HG02973 (cell line): Measurements from ENCODE around the gene RFX3.

Source experiments
- ATAC-seq: cut with Tn5 transposase; IDR thresholded peaks from one replicate; pipeline ENCODE4 v1.9.1; 2021; ENCODE audit warnings: moderate library complexity; ENCODE audit not compliant: unreplicated experiment

The RFX3 gene

DNA sequence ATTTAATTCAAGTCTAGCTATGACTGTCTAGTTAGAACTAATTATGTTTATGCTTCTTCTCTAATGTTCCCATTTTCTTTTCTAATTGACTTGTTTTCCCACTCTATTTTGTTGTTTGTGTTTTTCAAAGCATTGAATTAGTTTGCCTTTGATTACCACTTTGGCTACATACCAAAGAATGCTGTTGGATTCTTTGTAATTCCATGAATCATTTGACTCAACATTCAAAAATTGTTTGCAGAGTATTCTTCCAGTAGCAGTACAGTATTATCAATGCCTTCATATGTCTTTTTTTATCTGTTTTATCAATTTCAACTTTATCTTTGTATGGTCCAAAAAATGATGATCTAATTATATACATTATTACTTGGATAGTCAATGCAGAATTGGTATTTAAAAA lies 288.7 kb downstream of the RFX3 start:
- ATAC-seq = no peak

DNA sequence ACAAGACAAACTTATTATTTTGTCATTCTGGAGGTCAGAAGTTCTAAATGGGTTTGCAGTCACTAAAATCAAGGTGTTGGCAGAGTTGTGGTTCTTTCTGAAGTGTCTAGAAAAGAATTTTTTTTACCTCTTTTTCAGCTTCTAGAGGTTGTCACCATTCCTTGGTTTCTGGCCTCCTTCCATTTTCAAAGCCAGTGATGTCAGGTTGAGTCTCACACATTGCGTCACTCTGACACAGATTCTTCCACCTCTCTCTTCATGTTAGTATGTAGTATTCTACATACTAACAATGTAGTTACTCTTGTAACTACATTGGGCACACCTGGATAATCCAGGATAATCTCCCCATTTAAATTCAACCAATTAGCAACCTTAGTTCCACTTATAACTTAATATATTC lies 290.3 kb downstream of the RFX3 start:
- ATAC-seq = no peak

DNA sequence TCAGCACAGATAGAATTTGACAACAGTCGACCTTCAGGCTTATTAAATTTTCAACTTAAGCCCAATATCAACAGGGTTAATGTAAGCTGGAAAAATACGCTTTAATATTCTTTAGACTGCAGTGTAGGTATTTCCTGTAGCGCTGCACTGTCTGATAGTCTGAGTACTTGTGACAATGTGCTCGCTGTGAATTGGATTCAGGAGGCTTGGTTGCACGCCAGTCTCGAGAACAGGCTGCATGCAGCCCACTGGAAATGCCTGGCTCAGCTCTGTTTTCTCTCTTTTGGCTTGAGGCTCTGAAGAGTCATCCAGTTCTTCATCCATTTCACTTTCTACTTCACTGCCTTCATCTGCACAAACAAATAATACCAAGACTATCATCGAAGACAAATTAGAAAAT lies 300.9 kb downstream of the RFX3 start:
- ATAC-seq = no peak

DNA sequence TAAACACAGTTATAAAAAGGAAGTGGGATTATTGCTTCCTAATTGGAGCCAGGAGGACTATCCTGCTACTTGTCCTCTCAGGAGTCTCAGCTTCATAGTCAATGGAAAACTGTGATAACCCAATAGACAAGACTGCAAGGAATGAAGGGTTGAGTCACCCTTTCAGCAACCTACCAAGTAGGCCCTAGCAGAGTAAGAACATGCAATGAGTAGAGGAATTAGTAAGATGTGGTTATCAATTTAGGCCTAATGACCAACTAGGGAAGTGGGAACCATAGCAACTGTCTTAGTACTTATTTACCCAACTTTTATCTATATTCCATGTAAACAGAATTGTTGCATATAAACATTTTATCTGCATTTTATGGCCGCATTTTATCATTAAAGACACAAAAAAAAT lies 310.1 kb downstream of the RFX3 start:
- ATAC-seq = no peak

DNA sequence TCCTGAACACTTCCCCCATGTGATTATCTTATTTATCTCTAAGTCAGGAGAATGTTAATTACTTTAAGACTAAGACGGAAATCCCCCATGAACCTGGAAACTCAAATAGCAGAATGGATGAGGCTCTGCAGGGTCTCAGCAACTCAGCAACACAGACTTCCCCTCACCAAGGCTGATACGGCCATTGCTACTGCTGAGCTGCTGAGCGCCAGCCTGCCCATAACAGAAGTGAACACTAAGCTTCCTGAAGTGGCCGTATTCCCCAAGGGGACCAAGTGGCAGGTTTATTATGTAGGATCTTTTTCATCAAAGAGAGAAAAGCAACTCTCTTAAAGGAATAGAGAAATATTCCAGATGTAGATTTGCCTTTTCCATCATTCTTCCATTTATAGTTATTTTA lies 311.1 kb downstream of the RFX3 start:
- ATAC-seq = no peak

DNA sequence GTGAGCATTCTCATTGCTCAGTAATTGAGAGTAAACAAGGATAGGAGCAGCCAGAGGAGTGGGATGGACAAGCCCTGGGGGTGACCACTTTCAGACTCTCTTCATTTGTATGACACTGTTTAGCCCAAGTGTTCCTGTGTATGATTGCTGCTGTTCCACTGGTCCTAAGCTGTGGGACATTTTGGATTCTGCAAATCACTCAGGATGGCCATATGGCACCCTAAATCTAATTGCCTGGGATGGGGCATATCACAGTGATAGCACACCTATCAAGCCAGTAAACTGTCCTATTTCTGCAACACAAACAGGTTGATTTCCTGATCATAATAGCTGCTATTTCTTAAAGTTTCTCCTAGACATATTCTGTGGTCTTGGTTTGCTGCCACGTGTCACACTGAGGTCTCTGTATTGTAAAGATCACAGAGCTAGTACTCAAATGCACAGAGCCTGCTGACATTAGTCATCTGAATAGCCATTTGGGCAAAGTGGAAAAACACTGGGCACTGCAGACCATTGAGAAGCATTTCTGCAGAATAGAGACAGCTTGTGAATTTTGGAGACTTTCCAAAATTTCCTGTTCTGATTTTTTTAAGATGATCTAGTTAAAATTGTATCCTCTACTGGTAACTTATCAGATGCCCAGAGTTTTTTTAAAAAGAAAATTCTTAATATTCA lies 320.2 kb downstream of the RFX3 start:
- ATAC-seq = no peak

DNA sequence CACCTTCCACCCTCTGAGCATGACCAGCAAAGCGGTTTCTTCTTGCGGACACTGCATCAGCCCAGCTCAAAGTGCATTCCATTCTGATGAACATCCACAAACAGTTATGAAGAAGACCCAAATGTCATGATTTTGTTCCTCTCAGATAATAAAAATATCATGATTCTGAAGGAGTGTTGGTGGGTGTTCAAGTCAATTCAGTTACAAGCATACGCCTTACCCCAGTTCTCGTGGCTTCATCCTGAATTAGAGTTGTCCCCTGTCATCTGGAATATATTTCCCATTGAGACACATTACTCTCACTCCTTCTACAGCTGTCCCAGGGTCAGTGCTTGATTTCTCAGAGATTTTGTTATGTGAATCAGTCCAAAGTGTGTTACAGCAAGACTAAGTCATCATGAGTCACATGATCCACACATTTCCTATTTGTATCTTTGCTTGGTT lies 325.4 kb downstream of the RFX3 start:
- ATAC-seq = no peak

DNA sequence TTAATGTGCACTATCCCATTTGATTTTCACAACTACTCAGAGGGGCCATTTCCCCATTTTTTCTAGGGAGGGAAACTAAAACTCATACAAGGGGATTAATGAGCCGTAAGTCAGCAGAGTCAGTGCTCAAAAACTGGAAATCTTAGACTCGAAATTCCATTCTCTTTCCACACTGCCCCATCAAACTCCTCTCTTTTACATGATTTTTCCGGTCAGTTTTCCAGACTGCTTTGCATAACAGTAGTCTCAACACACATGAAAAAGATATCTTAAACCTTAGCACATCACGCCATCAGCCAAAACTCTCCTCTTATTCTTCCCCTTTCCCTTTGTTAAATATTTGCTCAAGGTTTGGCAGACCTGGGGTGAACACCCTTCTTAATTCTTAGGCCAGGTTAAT lies 332.0 kb downstream of the RFX3 start:
- no peak for ATAC-seq

DNA sequence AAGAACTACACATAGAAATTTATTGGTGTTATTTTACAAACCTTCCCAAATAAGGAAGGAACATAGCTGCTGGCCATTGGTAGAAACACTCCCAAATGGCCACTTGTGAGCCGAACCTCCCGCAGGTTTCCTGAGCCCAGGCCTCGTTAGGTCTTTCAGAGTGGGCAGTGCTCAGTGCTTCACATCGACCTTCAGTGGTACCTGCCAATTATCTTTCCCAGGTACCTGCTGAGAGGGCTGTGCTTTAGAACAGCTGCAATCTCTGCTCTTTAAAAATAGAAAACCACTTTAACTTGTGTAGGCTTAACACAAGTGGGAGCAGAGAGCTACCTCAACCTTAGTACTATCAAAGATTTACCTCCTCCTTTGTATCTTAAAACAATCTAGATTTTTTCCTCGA lies 334.1 kb downstream of the RFX3 start:
- ATAC-seq = no peak

DNA sequence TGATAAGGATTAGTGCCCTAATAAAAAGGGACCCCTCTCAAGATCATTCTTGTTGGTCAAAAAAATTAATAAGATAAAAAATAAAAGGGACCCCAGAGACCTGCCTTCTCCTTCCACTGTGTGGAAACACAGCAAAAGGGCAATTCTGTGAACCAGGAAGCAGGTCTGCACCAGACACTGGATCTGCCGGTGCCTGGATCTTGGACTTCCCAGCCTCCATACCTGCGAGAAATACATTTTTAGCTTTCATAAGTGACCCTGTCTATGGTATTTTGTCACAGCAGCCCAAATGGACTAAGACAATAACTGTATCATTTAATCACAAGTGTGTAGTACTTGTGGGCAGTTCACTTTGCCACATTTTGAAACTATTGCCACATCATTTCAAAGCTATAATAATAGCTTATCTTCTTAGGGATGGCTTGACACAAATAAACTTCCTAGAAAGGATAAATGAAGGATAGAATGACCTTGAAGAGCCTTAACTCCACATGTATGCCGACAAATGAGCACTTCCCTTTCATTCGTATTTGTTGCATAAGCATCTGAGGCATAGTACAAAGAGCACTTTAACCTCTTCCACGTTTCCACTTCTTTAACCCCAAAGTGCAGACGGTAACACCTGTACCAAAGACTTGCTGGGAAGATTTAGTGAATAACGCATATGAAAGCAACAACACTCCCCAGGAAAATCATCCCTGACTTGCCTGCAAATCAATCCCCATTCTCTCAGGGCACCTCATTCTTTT lies 336.5 kb downstream of the RFX3 start:
- ATAC-seq = no peak

DNA sequence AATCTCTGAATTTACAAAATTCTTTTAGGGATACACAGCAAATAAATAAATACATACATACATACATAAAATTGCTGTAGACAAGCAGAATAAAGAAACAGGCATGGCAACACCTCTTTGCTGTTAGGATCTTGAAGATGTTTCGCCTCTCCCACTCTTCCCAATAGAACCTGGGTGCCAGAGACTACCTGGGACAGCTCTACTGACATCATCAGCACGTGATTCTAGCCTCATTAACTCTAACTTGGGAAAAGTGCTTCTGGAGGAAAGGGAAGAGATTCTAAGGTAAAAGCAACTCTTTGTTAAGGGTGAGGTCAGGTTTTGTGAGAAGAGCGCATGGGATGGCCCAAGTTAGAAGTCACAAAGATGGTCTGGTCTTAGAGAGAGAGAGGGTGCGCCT lies 339.1 kb downstream of the RFX3 start:
- no peak for ATAC-seq

DNA sequence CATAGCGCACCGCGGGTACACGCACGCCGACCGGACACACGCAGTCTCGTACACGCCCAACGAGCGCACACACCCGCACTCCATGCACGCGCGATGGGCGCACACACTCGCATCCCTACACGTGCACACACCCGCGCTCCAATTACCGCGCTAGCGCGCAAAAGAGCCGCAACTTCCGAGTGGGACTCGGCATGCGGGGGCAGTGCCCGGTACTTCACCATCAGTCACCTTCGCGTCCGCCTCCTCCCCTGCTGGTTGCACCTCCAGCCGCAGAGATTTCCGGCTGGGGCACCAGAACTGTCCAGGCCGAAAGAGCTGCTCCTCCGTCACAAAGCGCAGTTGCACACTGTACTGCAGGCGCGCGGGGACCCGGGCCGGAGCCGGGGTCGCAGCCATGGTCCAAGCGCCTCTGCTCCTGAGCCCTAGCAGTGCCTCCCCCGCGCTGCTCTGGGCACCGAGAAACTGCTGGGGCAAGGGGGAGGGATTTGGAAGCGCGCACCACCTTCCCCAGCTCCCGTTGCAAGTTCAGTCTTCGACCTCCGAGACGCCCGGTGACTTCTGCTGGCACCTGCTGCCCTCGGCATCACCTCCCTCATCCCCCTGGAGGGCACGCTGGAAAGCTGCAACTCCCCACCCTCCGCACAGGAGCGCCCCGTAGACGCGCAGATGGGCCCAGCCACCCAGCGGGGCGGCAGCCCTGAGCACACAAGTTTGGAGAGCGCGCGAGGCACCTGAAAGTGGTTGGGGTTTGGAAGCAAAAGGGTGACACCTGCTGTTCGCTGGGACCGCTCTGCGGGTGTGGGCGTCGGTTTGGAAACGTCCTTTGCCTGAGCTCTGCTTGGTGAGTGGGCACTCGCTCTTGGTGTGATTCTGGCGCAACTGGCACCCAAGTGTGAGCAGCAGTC lies 344.5 kb downstream of the RFX3 start:
- no peak for ATAC-seq

DNA sequence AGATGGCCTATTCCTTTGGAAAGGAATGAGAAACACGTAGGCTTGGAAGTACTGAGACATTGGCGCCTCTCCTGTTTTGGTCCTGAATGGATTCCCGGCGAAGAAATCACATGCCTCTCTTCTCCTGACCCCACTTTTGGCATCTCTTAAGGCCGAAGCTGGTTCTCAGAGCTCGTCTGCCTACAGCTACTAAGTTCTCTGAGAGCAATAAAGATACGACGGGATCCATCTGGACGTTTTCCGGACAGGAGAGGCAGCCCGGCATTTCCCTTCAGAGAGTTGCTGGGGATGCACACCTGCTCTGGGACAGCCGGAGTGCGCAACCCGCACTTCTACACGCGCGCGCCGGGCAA lies 345.1 kb downstream of the RFX3 start:
- no peak for ATAC-seq

DNA sequence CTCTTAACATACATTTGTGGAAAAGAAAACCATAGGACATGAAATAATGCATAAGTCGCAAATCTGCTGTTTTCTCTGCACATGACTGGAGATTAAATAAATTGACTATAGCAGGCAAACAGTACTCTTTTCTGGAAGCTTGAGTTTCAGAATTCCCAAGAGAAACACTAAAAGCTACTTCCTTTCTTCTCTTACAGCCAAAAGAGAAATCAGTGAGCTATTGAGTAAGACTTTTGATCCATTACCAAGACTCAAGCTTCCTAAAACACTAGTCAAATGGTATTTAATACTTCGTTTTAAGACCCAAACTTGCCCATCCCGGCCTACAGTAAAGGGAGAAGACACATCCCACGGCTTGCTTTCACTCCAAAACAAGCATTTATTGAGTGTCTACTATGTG lies 346.1 kb downstream of the RFX3 start:
- no peak for ATAC-seq

DNA sequence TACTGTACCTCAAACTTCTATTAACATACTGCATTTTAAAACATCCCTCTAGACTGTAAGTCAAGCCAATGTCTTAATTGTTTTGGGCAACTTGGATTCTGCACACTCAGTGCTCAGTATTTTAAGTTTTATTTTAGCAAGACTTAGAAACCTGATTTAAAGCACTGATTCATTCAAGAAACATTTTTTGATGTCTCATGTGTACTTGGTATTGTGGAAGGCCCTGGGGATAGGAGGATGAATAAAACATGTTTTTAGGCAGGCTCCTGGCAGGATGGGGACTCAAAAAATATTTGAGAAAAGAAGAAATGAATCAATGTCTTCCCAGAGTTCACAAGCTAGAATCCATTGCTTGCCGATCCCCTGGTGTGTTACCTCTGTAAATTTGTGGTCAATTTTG lies 347.9 kb downstream of the RFX3 start:
- no peak for ATAC-seq

DNA sequence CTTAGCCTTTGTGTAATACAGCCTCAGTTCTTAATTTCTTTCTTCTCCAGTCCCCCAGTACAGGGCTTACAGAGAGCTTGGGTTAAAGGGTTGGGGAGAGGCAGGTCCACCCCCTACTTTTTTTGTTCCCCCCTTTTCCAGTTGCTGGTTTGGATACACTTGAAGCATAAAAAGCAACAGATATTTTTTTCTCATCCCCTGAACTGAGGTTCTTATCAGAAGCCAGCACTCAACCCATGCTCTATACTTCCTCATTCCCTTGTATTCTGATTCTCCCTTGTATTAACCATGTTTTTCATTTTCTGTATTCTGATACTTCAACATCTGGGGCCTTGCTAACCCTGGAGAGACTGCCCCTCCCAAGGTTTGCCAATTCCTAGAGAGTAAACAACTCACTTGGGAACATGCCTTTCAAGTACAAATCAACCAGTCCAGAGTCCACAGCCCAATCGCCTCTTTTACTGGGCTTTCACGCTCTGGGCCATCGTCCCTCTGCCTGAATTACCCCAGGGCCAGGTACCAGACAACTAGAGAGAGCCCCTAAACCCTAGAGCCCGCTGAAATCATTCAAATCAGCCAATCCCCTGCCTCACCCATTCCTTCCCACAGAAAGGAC lies 348.5 kb downstream of the RFX3 start:
- no peak for ATAC-seq

DNA sequence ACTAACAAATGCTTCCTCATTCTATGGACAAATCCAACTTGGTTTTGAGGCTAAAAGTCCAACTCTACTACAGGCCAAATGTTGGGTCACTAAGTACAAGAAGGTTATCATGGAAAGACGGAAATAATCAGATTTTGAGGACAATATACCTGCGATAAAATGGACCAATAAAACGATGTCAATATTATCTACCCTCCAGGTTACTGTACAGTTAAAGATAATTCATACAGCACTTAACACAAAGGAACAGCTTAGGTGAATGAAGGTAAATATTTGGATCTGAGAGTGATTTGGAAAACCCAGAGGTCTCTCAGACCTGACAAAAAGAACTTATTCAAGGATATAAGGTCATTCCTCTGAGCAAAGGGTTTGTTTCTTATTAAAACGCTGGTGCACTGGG lies 352.4 kb downstream of the RFX3 start:
- ATAC-seq = no peak

DNA sequence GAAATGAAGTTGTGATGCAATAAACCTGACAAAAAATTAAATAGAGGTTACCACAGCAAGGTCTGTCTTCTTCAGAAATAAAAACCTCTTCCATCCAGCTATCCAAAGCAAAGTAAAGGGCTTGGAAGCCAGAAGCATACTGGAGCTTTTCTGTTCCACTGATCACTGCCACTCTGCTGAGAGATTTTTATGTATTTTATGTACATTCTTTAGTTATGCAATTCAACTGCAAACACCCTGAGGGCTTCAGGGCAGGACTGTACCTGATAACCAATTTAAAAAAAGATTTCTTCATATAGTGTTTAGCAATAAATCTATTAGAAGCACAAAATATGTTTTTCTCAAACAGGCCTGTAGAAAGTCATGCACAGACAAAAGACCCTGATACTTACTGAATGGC lies 355.0 kb downstream of the RFX3 start:
- no peak for ATAC-seq
